Ureter (tissue), 1 donor: Measurements from ENCODE around the gene DUSP19. TPM values are rescaled to one million over a fixed set of nuclear protein-coding genes. Genes with fewer than 3 reads are reported as not detected.

Experiments used
- DNase-seq: peaks from one replicate; pipeline ENCODE4 v3.0.0-alpha.2; 2020; ENCODE audit warnings: low spot score
- total RNA-seq: library from RNA; stranded (reverse); gene quantifications from one replicate; pipeline ENCODE4 v1.2.4, GENCODE V29; 2023
- donor health status: DM: yes; HTN: yes; CAD: no.

DUSP19 gene
- total RNA-seq, 1 donor from 2014 or later, result 7.0 TPM

- DNase-seq, result no peak
Measured at GRCh38 chr2:183125659-183126341, 47.3 kb downstream of the DUSP19 start.

- DNase-seq, result no peak
Measured at GRCh38 chr2:183126635-183127034, 48.1 kb downstream of the DUSP19 start.

- DNase-seq, result no peak
Measured at GRCh38 chr2:183134016-183134415, 55.5 kb downstream of the DUSP19 start.

GRCh38 chr2:183148955-183149354 is 70.4 kb downstream of the DUSP19 start:
- DNase-seq, result no peak

GRCh38 chr2:183149489-183149888 is 70.9 kb downstream of the DUSP19 start:
- DNase-seq, result no peak

Other genes starting within 250 kb of the DUSP19 start
- gene FRZB, start 212.1 kb upstream of the DUSP19 start, total RNA-seq, result 11.8 TPM
- 174 TPM for gene NCKAP1, start 40.3 kb upstream of the DUSP19 start, total RNA-seq
- 27.9 TPM for gene NUP35, start 45.7 kb downstream of the DUSP19 start, total RNA-seq